GM12878 (cell line): Measurements from ENCODE around the gene SECISBP2. TPM values are rescaled to one million over a fixed set of nuclear protein-coding genes. Genes with fewer than 3 reads are reported as not detected.

Experiments
- ATAC-seq: fragments of 200-7000 bp; cut with Tn5 transposase; 3 replicates; pipeline ENCODE4 v1.9.1; 2020; ENCODE audit warnings: mild to moderate bottlenecking, moderate library complexity
- BruUV-seq: library from RNA; stranded (reverse); fragments of 400-500 nt; replicated peaks from 2 replicates; lab custom pipeline; 2021; lab: Mats Ljungman, UMichigan
- CTCF ChIA-PET: fragments of 300-600 bp; sonication (Branson Sonifier 250); formaldehyde crosslinking; extraction: SDS; loops from one replicate; lab custom pipeline; 2021; ENCODE audit warnings: inconsistent platforms; lab: Yijun Ruan, JAX
- POLR2A ChIA-PET: fragments of 350-600 bp; formaldehyde crosslinking; extraction: SDS; loops from one replicate; lab custom pipeline; 2021; ENCODE audit warnings: inconsistent platforms; lab: Charles Lee
- RAD21 ChIA-PET: fragments of 300-600 bp; sonication (Branson Sonifier 250); formaldehyde crosslinking; loops from one replicate; lab custom pipeline; 2023; ENCODE audit warnings: antibody characterized with exemption; ENCODE audit not compliant: unreplicated experiment; lab: Charles Lee
- SMC1A ChIA-PET: fragments of 300-600 bp; sonication (Branson Sonifier 250); formaldehyde crosslinking; loops from one replicate; lab custom pipeline; 2023; ENCODE audit not compliant: unreplicated experiment, uncharacterized antibody; lab: Charles Lee
- DNase-seq: peaks from one replicate; pipeline ENCODE4 v3.0.0-alpha.2; 2011; ENCODE audit warnings: low read depth, low spot score
- FAIRE-seq: peaks from 3 replicates; lab custom pipeline; 2011; peaks lifted over from hg19 to GRCh38; lab: Jason Lieb, UNC
- H2AFZ ChIP-seq: 2 replicates; pipeline ENCODE4 v1.6.0; 2011; ENCODE audit warnings: low read depth, low read length, control low read depth; ENCODE audit not compliant: control insufficient read depth
- H3K27ac ChIP-seq: 2 replicates; pipeline ENCODE4 v1.5.1; 2011; ENCODE audit warnings: control low read depth; ENCODE audit not compliant: control insufficient read depth, insufficient read depth
- H3K27me3 ChIP-seq, 2 experiments: replicated peaks in 1 of 2; 2 replicates each; pipeline versions ENCODE4 v1.6.0 to v1.6.1; 2011; ENCODE audit warnings: low read length in 1 of 2; ENCODE audit not compliant: control insufficient read depth in 2 of 2, insufficient read depth in 2 of 2
- H3K36me3 ChIP-seq, 2 experiments: 2 replicates each; pipeline ENCODE4 v1.5.1; 2011; ENCODE audit warnings: low read length in 1 of 2; ENCODE audit not compliant: control insufficient read depth in 2 of 2, insufficient read depth in 2 of 2
- H3K4me1 ChIP-seq: 2 replicates; pipeline ENCODE4 v1.6.1; 2011; ENCODE audit warnings: mild to moderate bottlenecking, low read length, moderate library complexity, mixed read lengths; ENCODE audit not compliant: control insufficient read depth, insufficient read depth
- H3K4me2 ChIP-seq: 2 replicates; pipeline ENCODE4 v1.6.0; 2011; ENCODE audit warnings: control low read depth; ENCODE audit not compliant: control insufficient read depth, insufficient read depth
- H3K4me3 ChIP-seq: fragments of 200-600 bp; sonication (generic); 2 replicates; pipeline ENCODE4 v1.5.1; 2016
- H3K79me2 ChIP-seq: 2 replicates; pipeline ENCODE4 v1.6.0; 2011; ENCODE audit warnings: low read length; ENCODE audit not compliant: control insufficient read depth, insufficient read depth
- H3K9ac ChIP-seq: 2 replicates; pipeline ENCODE4 v1.8.0; 2011; ENCODE audit warnings: low read length, control low read depth, mixed read lengths; ENCODE audit not compliant: control insufficient read depth, insufficient read depth
- H3K9me3 ChIP-seq: replicated peaks from 3 replicates; pipeline ENCODE4 v1.5.1; 2011; ENCODE audit warnings: mild to moderate bottlenecking, low read length; ENCODE audit not compliant: control insufficient read depth, insufficient read depth
- H4K20me1 ChIP-seq: 2 replicates; pipeline ENCODE4 v1.6.0; 2011; ENCODE audit not compliant: control insufficient read depth, insufficient read depth
- CREM ChIP-seq: IDR thresholded peaks from 2 replicates; pipeline ENCODE4 v1.6.1; 2014; ENCODE audit warnings: antibody characterized with exemption, low read depth
- DPF2 ChIP-seq: fragments of 450-650 bp; IDR thresholded peaks from 2 replicates; pipeline ENCODE4 v1.6.1; 2017; ENCODE audit warnings: mild to moderate bottlenecking
- KDM1A ChIP-seq: fragments of 200-600 bp; sonication (generic); IDR thresholded peaks from 2 replicates; pipeline ENCODE4 v1.6.1; 2016; ENCODE audit warnings: borderline replicate concordance
- PAX8 ChIP-seq: fragments of 450-650 bp; IDR thresholded peaks from 2 replicates; pipeline ENCODE4 v1.6.1; 2017; ENCODE audit warnings: mild to moderate bottlenecking, moderate library complexity
- RFX5 ChIP-seq: IDR thresholded peaks from 2 replicates; pipeline ENCODE4 v1.6.1; 2011; ENCODE audit warnings: low read depth, low read length, improper control_type of control experiment
- SIX5 ChIP-seq: IDR thresholded peaks from 2 replicates; pipeline ENCODE4 v1.6.1; 2011; ENCODE audit warnings: mild to moderate bottlenecking, low read depth, low read length, moderate library complexity; ENCODE audit not compliant: severe bottlenecking
- SMC3 ChIP-seq: IDR thresholded peaks from 2 replicates; pipeline ENCODE4 v1.6.1; 2011; ENCODE audit warnings: low read length, improper control_type of control experiment, borderline replicate concordance
- SREBF1 ChIP-seq: IDR thresholded peaks from 2 replicates; pipeline ENCODE4 v1.6.1; 2012; ENCODE audit warnings: mild to moderate bottlenecking, low read length
- YY1 ChIP-seq: IDR thresholded peaks from 2 replicates; pipeline ENCODE4 v1.6.1; 2011; ENCODE audit warnings: low read depth, mild to moderate bottlenecking, low read length
- ZNF207 ChIP-seq: fragments of 450-650 bp; IDR thresholded peaks from 2 replicates; pipeline ENCODE4 v1.6.1; 2014; ENCODE audit warnings: antibody characterized with exemption, mild to moderate bottlenecking, borderline replicate concordance
- ZNF217 ChIP-seq: fragments of 450-650 bp; IDR thresholded peaks from 2 replicates; pipeline ENCODE4 v1.6.1; 2017; ENCODE audit warnings: antibody characterized with exemption, mild to moderate bottlenecking
- ZNF24 ChIP-seq: fragments of 450-650 bp; IDR thresholded peaks from 2 replicates; pipeline ENCODE4 v1.6.1; 2017; ENCODE audit warnings: antibody characterized with exemption, mild to moderate bottlenecking
- ZNF274 ChIP-seq: IDR thresholded peaks from one replicate; pipeline ENCODE4 v1.8.0; 2011; ENCODE audit not compliant: insufficient read length, insufficient read depth
- ZNF384 ChIP-seq: IDR thresholded peaks from 2 replicates; pipeline ENCODE4 v1.6.1; 2012; ENCODE audit warnings: low read depth, mild to moderate bottlenecking, low read length, improper control_type of control experiment, borderline replicate concordance
- WGBS: methylation state at CpG from one replicate; pipeline ENCODE4 v1.1.6; 2016; ENCODE audit warnings: low lambda C conversion rate; ENCODE audit not compliant: insufficient replicate concordance, insufficient coverage; ENCODE audit errors: missing lambda C conversion rate; 5-methylcytosine and 5-hydroxymethylcytosine counted together
- in situ Hi-C: fragments of 300-500 bp; cut with MboI; formaldehyde crosslinking; loops from 9 replicates; pipeline ENCODE4 v1.14.3; 2018; ENCODE audit warnings: mixed read lengths
- intact Hi-C: fragments of 100-400 bp; cut with micrococcal nuclease; formaldehyde crosslinking; loops from one replicate; pipeline ENCODE4 v1.14.2; 2022; ENCODE audit not compliant: unreplicated experiment
- polyA plus RNA-seq, 11 experiments: library from polyadenylated mRNA; depleted of rRNA in 4 of 11; unstranded in 6 of 11; stranded (reverse) in 5 of 11; fragments of >200 nt; fragmentation: Nextera tagmentation in 4 of 11; fragmentation: Illumina TruSeq in 1 of 11; extraction: Ambion mirVana in 4 of 11; extraction: Trizol in 1 of 11; gene quantifications; 1 replicate in 1 of 11; 2 replicates in 10 of 11; pipeline versions ENCODE4 v1.2.1 to v1.2.3, GENCODE V29; 2011 to 2016; ENCODE audit warnings: inconsistent platforms in 2 of 11, missing spikeins in 2 of 11, low read depth in 1 of 11
- total RNA-seq, 4 experiments: library from RNA; depleted of rRNA in 3 of 4; stranded (reverse); fragments of >200 nt in 3 of 4; fragmentation: Illumina TruSeq in 1 of 4; extraction: Trizol in 1 of 4; gene quantifications; 2 replicates each; pipeline versions ENCODE4 v1.2.1 to v1.2.3, GENCODE V29; 2013 to 2021

The SECISBP2 gene
- total and polyA plus RNA-seq, 10 of the 15 experiments (the other 5 are each of a cell fraction or from before 2014, with no cell fraction given) = 4.6 to 50.5 (median 31.9) TPM

DNA sequence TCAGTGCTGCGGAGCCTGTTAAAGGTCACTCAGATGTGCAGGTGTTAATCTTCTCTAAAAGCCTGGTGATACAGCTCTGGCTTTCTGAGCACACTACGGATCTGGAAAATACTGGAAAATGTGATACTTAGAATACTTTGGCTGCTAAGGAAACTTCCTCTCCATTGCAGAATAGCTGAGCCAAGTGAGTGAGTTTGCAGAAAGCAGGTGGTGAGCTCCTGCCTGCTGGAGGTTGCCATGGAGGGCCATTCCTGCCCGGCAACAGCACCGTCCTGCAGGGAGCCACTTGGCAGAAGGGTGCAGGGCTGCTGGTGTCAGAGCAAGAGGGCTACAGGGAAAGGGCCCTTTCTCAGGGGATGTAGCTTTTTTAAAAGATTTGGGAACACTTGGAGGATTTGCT, 40.7 kb downstream of the SECISBP2 start:
- no peak overlapping the region for H2AFZ ChIP-seq
- H3K4me2 ChIP-seq = no peak overlapping the region
- intact Hi-C loops (no loop called here), in situ Hi-C loops (no loop called here)
- ChIA-PET RAD21 (no interaction called here), CTCF (interaction anchor here (0.7 to 3.1 kb wide), 2 partner anchors 32 to 189 kb away, joined by 3 to 12 read pairs; no protein-coding TSS in a partner anchor), POLR2A (no interaction called here), SMC1A (interaction anchor here (1.1 to 1.2 kb wide), 2 partner anchors 10 to 16 kb away, joined by 3 to 4 read pairs; no protein-coding TSS in a partner anchor)
- FAIRE-seq = no peak
- no peak overlapping the region for H3K27ac ChIP-seq
- peaks cover 29 to 38% of the 10 kb centered on the region in 2 experiments for H3K36me3 ChIP-seq
- H3K79me2 ChIP-seq = no peaks in the 10 kb centered on the region
- H3K4me1 ChIP-seq = no peaks in the 10 kb centered on the region
- TF ChIP-seq RFX5 (peak; percentile 69; the same call in 1 of the 2 replicates), ZNF217 (no peak)
- H3K27me3 ChIP-seq = no peaks in the 10 kb centered on the region
- 100% methylated on average over 4 of the region's 4 CpGs for WGBS
- no TSS peak for BruUV-seq
- H4K20me1 ChIP-seq = no peaks in the 10 kb centered on the region; the same call in 1 of the 2 replicates
- no peaks in the 10 kb centered on the region for H3K9me3 ChIP-seq
- peak; percentile 30; the same call in 1 of the 3 replicates for ATAC-seq
- no peak overlapping the region for H3K9ac ChIP-seq
- no peak overlapping the region for H3K4me3 ChIP-seq
- no peak for DNase-seq

DNA sequence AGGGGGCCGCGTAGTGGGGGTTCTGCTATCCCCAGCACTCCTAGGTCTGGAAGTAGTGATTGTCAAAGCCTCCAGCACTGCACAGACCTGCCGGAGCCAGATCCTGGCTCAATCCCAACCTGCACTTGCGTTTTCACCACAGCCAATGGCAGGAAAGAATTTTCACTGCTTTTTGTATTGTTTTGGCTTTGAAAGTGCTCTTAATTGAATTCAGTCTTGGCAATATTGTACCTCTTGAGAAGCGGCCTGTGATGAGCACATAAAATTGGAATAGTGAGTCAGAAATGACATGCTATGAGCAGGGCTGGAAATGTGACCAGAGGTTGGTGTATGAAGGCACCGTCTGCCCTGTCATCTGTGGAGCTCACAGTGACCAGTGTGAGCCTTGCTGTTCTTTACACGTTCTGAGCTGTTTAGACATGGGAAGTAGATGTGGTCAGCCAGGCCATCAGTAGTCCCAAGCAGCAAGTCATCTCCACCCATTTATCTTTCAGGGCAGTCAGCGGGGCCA, 41.5 kb downstream of the SECISBP2 start:
- POLR2A ChIA-PET = no interaction called here
- CTCF ChIA-PET = interaction anchor here (0.8 to 1.1 kb wide), 2 partner anchors 15 to 23 kb away, joined by 3 to 4 read pairs; no protein-coding TSS in a partner anchor

More for the DNA sequence above, 41.5 kb downstream of the SECISBP2 start:
- DNase-seq (no peak), ATAC-seq (no peak), FAIRE-seq (no peak)
- TF ChIP-seq PAX8 (no peak), ZNF24 (no peak), SREBF1 (no peak), DPF2 (no peak), ZNF207 (no peak), SIX5 (no peak), KDM1A (no peak), YY1 (no peak), SMC3 (no peak), ZNF274 (no peak), CREM (no peak), ZNF384 (no peak)
- H3K27me3 ChIP-seq = no peaks in the 10 kb centered on the region
- H3K4me3 ChIP-seq = no peak overlapping the region
- H3K4me1 ChIP-seq = no peaks in the 10 kb centered on the region
- in situ Hi-C loops (no loop called here), intact Hi-C loops (no loop called here)
- WGBS = 87% methylated on average over 8 of the region's 8 CpGs
- H3K4me2 ChIP-seq = no peak overlapping the region
- no peaks in the 10 kb centered on the region; the same call in 1 of the 2 replicates for H4K20me1 ChIP-seq
- H3K36me3 ChIP-seq = peaks cover 25 to 31% of the 10 kb centered on the region in 2 experiments
- H3K27ac ChIP-seq = no peak overlapping the region
- no TSS peak for BruUV-seq
- H2AFZ ChIP-seq = no peak overlapping the region
- ChIA-PET SMC1A (interaction anchor here (1.0 to 1.1 kb wide), 2 partner anchors 10 to 17 kb away, joined by 3 read pairs; no protein-coding TSS in a partner anchor), RAD21 (interaction anchor here (1.7 kb wide), 1 partner anchor 189 kb away, joined by 6 read pairs; no protein-coding TSS in a partner anchor)
- no peaks in the 10 kb centered on the region for H3K9me3 ChIP-seq
- no peak overlapping the region for H3K9ac ChIP-seq
- H3K79me2 ChIP-seq = no peaks in the 10 kb centered on the region
